RPMI7951 (cell line): ENCODE measurements around the gene SPATA2. TPM values are rescaled to one million over a fixed set of nuclear protein-coding genes. Genes with fewer than 3 reads are reported as not detected.
"Not testable (repeated sequence)": the region's sequence is repeated elsewhere in the genome, so short reads cannot be mapped to it uniquely, and the experiment has no call there.

Source experiments
- DNase-seq: peaks from one replicate; pipeline ENCODE4 v3.0.0-alpha.2; 2012; ENCODE audit warnings: low read depth
- total RNA-seq: library from RNA; depleted of rRNA; stranded (reverse); fragments of >200 nt; shearing (Covaris generic); gene quantifications from 2 replicates; pipeline ENCODE4 v1.2.3, GENCODE V29; 2014

Gene SPATA2
- total RNA-seq, 1 experiment from 2014 or later = 6.6 TPM

GRCh38 chr20:49904440-49905214, 10.7 kb downstream of the SPATA2 start:
- DNase-seq = no peak

- no peak for DNase-seq
Measured at GRCh38 chr20:49901588-49901987, 13.7 kb downstream of the SPATA2 start.

DNA sequence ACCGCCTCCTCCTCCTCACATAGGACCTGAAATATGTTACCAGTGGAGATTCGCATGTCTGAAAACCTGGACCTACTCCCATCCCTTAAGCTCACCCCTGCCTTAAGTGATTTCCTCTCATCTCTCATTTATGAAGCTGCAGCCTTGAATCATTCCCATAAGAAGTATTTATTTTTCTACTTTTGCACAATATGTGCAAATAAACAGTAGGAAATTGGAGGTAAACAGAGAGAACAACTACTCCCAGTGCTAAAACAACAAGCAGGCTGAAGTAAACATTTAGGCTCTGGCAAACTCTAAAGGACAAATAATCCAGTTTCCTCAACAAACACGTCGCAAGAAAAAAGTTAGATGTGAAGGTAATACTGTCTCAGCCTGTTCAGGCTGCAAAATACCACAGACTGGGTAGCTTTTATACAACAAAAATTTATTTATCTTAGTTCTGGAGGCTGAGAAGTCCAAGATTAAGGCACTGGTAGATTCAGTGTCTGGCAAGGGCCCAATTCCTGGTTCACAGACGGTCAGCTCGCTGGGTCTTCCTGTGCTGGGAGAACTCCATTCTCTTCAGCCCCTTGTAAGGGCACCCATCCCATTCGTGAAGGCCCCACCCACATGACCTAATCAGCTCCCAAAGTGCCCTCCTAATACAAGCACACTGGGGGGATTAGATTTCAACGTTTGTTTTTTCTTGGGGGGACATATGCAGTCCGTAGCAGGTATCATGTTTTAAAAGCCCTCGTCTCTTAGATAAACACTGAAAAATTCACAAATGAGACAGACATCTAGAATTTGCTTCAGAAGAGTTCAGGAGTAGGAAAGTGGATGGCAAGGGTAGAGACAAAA, 15.6 kb downstream of the SPATA2 start:
- no peak for DNase-seq

GRCh38 chr20:49896204-49896603, 19.1 kb downstream of the SPATA2 start:
- DNase-seq = no peak

GRCh38 chr20:49895474-49896093, 19.7 kb downstream of the SPATA2 start:
- not testable (repeated sequence) for DNase-seq

DNA sequence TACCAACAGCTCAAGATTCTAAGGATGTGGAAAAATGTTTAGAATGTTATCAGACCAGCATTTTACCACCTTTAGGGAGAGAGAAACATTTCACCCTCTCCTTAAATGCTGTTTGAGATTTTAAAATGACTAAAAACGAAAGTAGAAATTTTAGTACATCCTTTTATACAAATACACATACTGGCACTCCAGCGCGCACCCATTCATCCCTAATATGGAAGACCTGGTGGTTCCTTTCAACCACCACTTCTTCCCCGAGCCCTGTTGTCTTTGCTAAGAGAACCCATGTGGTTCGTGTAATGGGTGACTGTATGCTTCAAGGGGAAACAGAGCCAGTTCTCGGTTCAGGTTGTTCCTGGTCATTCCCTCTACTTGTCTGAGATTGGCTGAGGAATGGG, 21.3 kb downstream of the SPATA2 start:
- DNase-seq = no peak

GRCh38 chr20:49893242-49894072, 21.9 kb downstream of the SPATA2 start:
- peak; percentile 70 for DNase-seq

- no peak for DNase-seq
Measured at GRCh38 chr20:49892817-49893216, 22.5 kb downstream of the SPATA2 start.

DNA sequence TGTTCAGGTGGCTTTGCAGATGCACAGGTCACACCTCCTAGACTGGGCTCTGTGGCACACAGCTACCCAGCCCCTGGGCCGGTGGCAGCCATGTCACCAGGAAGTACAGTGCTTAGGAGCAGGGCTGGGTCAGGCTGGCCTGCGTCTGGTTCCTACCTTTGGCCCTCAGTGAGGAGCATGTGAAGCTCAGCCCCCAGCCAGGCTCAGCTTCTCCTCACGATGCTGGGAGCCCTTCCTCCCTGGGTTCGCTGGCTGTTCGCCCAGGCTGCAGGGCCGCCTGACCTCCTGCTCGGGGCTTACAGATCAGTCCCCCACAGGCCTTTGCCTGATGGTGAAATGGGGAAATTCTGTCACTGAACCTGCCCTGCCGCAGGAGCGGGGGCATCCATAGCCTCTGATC, 23.1 kb downstream of the SPATA2 start:
- DNase-seq = no peak

- DNase-seq = no peak
Measured at GRCh38 chr20:49891476-49892110, 23.7 kb downstream of the SPATA2 start.

DNA sequence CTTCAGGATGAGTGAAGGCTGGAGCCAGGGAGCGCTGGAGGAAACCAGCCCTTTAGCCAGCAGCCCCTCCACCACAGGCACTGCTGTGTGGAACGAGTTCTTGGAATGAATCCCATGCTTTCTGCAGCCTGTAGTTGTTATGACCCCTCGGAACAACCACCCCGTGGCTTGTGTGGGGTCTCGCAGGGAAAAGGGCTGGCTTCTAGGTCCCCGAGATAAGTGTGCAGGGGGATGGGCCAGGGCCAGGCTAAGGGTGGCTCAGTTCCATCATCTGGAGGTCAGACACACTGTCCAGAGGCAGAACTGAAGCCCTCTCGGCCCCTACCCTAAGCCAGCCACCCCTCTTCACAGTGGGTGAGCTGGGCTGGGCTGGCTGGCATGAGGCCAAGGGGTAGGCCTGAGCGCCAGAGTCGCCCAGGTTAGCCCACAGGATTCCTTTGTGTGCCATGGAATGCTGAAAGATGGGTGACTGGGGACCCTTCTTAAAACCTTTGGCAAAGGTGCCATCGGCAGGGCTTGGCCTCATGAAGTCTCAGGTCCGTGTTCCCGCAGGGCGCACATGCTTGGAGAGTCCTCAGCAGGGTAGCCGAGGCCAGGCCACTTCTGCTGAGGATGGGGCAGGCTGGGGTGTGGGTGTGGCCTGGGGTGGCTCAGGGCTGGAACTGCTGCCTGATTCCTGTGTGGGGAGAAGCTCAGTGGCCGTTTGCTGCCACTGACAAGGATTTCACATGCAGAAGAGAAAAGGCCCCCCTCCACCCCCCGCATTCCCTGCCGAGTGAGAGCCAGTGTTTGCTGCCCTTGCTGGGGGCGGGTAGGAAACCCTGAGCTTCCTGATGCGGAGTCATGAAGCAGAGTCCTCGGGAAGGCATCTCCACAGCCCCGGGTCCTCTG, 24.6 kb downstream of the SPATA2 start:
- no peak for DNase-seq

- DNase-seq = no peak
Measured at GRCh38 chr20:49889935-49890333, 25.4 kb downstream of the SPATA2 start.

- DNase-seq = no peak
Measured at GRCh38 chr20:49889001-49889934, 26.1 kb downstream of the SPATA2 start.

DNA sequence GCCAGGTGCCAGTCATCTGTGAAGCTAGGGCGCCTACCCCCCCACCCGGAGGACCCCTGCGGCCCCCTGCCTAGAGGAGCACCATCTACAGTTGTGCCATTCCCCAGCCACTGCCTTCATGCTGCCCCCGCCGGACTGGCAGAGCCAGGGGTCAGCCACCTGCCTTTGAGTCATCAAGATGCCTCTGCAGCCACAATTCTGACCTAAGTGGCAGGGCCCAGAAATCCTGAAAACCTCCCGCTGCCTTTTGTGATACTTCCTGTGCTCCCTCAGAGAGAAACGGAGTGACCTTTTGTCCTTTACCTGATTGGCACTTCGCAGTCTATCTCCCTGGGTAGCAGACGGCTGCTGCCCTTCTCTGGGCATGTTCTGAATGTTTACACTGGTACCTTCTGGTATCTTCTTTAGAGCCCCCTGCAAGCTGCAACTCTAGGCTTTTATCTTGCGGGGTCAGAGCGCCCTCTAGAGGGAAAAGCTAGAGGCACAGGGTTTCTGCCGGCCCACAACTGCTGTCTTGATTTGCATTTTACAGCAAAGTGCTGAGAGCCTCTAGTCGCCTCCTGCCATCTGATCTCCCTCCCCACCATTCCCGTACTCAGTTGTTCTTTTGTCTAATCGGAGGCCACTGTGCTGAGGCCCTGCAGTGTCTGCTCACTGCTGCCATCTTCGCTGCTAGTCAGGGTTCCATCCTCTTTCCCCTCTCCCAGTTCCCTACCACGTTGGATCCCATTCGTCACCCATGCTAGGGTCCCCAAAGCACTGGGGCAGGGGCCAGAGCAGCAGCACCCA, 26.9 kb downstream of the SPATA2 start:
- peak; percentile 94 for DNase-seq

- DNase-seq = peak; percentile 99
Measured at GRCh38 chr20:49887251-49888211, 27.8 kb downstream of the SPATA2 start.

DNA sequence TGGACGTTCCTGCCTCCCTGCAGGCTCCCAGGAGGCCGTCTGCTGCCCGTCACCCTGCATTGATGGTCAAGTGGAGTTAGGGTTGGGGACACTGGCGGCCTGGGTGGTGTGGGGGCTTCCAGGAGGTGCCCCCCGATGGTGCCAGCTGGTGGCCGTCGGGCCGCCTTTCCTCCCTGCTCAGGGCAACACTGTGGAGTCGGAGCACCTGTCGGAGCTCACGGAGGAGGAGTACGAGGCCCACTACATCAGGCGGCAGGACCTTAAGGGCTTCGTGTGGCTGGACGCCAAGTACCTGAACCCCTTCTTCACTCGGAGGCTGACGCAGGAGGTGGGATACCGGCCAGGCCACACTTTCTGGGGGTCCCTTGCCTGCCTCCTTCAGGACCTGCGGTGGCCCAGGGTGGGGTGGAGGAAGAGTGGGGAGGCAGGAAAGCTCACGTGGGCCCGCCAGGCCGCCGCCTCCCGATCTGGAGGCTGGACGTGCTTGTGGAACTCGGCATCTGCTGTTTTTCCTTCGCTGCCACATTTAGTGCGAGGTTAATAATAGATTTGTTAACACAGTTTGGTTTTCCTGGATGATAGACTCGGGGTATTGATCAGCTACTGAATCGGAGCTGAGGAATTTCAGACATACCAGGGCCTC, 28.6 kb downstream of the SPATA2 start:
- DNase-seq = no peak
